Small intestine (tissue), 7 donors: ENCODE data around the gene SPDYE1. TPM values are rescaled to one million over a fixed set of nuclear protein-coding genes. Genes with fewer than 3 reads are reported as not detected.
"Not testable (repeated sequence)": the region's sequence is repeated elsewhere in the genome, so short reads cannot be mapped to it uniquely, and the experiment has no call there.

ENCODE experiments used
- DNase-seq, 2 donors: peaks; one replicate each; pipeline versions ENCODE4 v3.0.0 to v3.0.0-alpha.2; 2013
- FAIRE-seq: peaks from 2 replicates; lab custom pipeline; 2012; peaks lifted over from hg19 to GRCh38; lab: Jason Lieb, UNC
- H3K27ac ChIP-seq, 3 donors: one replicate each; pipeline ENCODE4 v1.5.1; 2013; ENCODE audit warnings: low read length in 2 of 3, mild to moderate bottlenecking in 2 of 3, control low read depth in 1 of 3, inconsistent platforms in 1 of 3, low read depth in 1 of 3, moderate library complexity in 1 of 3
- H3K27me3 ChIP-seq, 3 donors: one replicate each; pipeline ENCODE4 v1.6.1; 2013; ENCODE audit warnings: low read length in 3 of 3, inconsistent platforms in 1 of 3; ENCODE audit not compliant: control insufficient read depth in 3 of 3, insufficient read depth in 3 of 3
- H3K36me3 ChIP-seq, 3 donors: one replicate each; pipeline ENCODE4 v1.6.1; 2013; ENCODE audit warnings: low read length in 3 of 3, inconsistent platforms in 1 of 3, low read depth in 1 of 3, mild to moderate bottlenecking in 1 of 3, moderate library complexity in 1 of 3; ENCODE audit not compliant: control insufficient read depth in 3 of 3, insufficient read depth in 2 of 3
- H3K4me1 ChIP-seq, 3 donors: one replicate each; pipeline ENCODE4 v1.6.1; 2013; ENCODE audit warnings: low read length in 2 of 3, inconsistent platforms in 1 of 3, low read depth in 1 of 3, mild to moderate bottlenecking in 1 of 3, moderate library complexity in 1 of 3; ENCODE audit not compliant: control insufficient read depth in 3 of 3, insufficient read depth in 2 of 3
- H3K4me3 ChIP-seq, 3 donors: one replicate each; pipeline ENCODE4 v1.5.1; 2013; ENCODE audit warnings: low read length in 3 of 3, control low read depth in 1 of 3, inconsistent platforms in 1 of 3, low read depth in 1 of 3, mild to moderate bottlenecking in 1 of 3, moderate library complexity in 1 of 3
- H3K9me3 ChIP-seq, 2 donors: one replicate each; pipeline ENCODE4 v1.6.1; 2013; ENCODE audit warnings: low read depth in 1 of 2, low read length in 1 of 2; ENCODE audit not compliant: control insufficient read depth in 2 of 2, insufficient read depth in 1 of 2
- WGBS, 3 donors: extraction: QIAGEN DNeasy Blood & Tissue Kit; methylation state at CpG; one replicate each; pipeline ENCODE4 v1.1.7; 2013; 5-methylcytosine and 5-hydroxymethylcytosine counted together
- polyA plus RNA-seq, 4 donors: library from polyadenylated mRNA; stranded (reverse) in 3 of 4; unstranded in 1 of 4; fragments of 200-250 nt in 3 of 4; fragments of 120-200 nt in 1 of 4; gene quantifications; one replicate each; pipeline versions ENCODE4 v1.2.1 to v1.2.3, GENCODE V29; 2013
- donor health status: healthy with polysubstance abuse.
- donor health status: control.
- donor health status: control.
- donor health status: Bipolar disorder and iron deficiency.
- donor health status: healthy.

Gene SPDYE1
- polyA plus RNA-seq, 4 donors, result 0.80 TPM; not detected in 3

GRCh38 chr7:44015090-44015489 lies 17.4 kb downstream of the SPDYE1 start:
- DNase-seq, H3K27ac ChIP-seq, H3K9me3 ChIP-seq, H3K4me1 ChIP-seq, H3K36me3 ChIP-seq, H3K27me3 ChIP-seq, FAIRE-seq, H3K4me3 ChIP-seq: not testable (repeated sequence)
- WGBS, 3 donors, result 87 to 90% (median 87%) methylated on average over 3 to 10 of the region's 12 CpGs

- H3K4me3 ChIP-seq, result peak overlapping the region; percentile 67 to 83 (median 70)
- H3K36me3 ChIP-seq, FAIRE-seq, H3K4me1 ChIP-seq, H3K9me3 ChIP-seq, H3K27me3 ChIP-seq: not testable (repeated sequence)
- 1 to 4% (median 1%) methylated on average over 56 to 63 of the region's 63 CpGs for WGBS, 3 donors
- H3K27ac ChIP-seq, result peak overlapping the region in 2 of 3 donors; percentile 63 to 79
- peak; percentile 96 to 99 for DNase-seq
Observed at GRCh38 chr7:44018857-44019807, 21.4 kb downstream of the SPDYE1 start.

GRCh38 chr7:44019825-44020224 lies 22.1 kb downstream of the SPDYE1 start:
- DNase-seq, H3K4me3 ChIP-seq, H3K27me3 ChIP-seq, H3K9me3 ChIP-seq, FAIRE-seq, H3K36me3 ChIP-seq, H3K4me1 ChIP-seq: not testable (repeated sequence)
- WGBS, 3 donors, result 61 to 86% (median 70%) methylated on average over 4 to 6 of the region's 6 CpGs
- peak overlapping the region in 1 of 3 donors; percentile 63 for H3K27ac ChIP-seq

GRCh38 chr7:44022069-44022468 lies 24.4 kb downstream of the SPDYE1 start:
- H3K4me1 ChIP-seq, DNase-seq, H3K36me3 ChIP-seq, FAIRE-seq, H3K9me3 ChIP-seq, H3K4me3 ChIP-seq, H3K27ac ChIP-seq, H3K27me3 ChIP-seq: not testable (repeated sequence)
- 10 to 62% (median 37%) methylated on average over 6 of the region's 7 CpGs for WGBS, 3 donors

- H3K27me3 ChIP-seq, DNase-seq, FAIRE-seq, H3K4me1 ChIP-seq, H3K36me3 ChIP-seq, H3K4me3 ChIP-seq, H3K27ac ChIP-seq, H3K9me3 ChIP-seq: not testable (repeated sequence)
- WGBS, 3 donors, result 62 to 76% (median 71%) methylated on average over 6 of the region's 6 CpGs
Observed at GRCh38 chr7:44022796-44023467, 25.2 kb downstream of the SPDYE1 start.

GRCh38 chr7:44029433-44029832 lies 31.7 kb downstream of the SPDYE1 start:
- H3K36me3 ChIP-seq, DNase-seq, H3K4me3 ChIP-seq, FAIRE-seq, H3K27me3 ChIP-seq, H3K27ac ChIP-seq, H3K4me1 ChIP-seq, H3K9me3 ChIP-seq: not testable (repeated sequence)
- WGBS, 3 donors, result 79 to 88% (median 86%) methylated on average over 3 to 5 of the region's 11 CpGs

- not testable (repeated sequence) for DNase-seq, H3K27ac ChIP-seq, FAIRE-seq, H3K27me3 ChIP-seq, H3K9me3 ChIP-seq, H3K4me3 ChIP-seq, H3K4me1 ChIP-seq, H3K36me3 ChIP-seq
- 57 to 70% (median 59%) methylated on average over 3 to 4 of the region's 5 CpGs for WGBS, 3 donors
Observed at GRCh38 chr7:44030029-44030428, 32.3 kb downstream of the SPDYE1 start.

- H3K36me3 ChIP-seq, H3K27me3 ChIP-seq, H3K9me3 ChIP-seq, H3K4me1 ChIP-seq, FAIRE-seq, H3K4me3 ChIP-seq, DNase-seq, H3K27ac ChIP-seq: not testable (repeated sequence)
- 88 to 94% (median 90%) methylated on average over 12 of the region's 13 CpGs for WGBS, 3 donors
Observed at GRCh38 chr7:44031319-44031718, 33.6 kb downstream of the SPDYE1 start.
